Measurements from ENCODE around the gene ESYT2. TPM values are rescaled to one million over a fixed set of nuclear protein-coding genes. Genes with fewer than 3 reads are reported as not detected.

ESYT2 gene
- total RNA-seq, 1 experiment from 2014 or later: 68.2 TPM

- BruUV-seq (replicated peaks): no TSS peak
- intact Hi-C loops (cut with micrococcal nuclease): no loop called here
- Histone ChIP-seq H2AFZ (ENCODE audit: low read depth, low read length, poor library complexity, severe bottlenecking) (no peak overlapping the region), H3K4me3 (replicated peaks in 1 of 2; ENCODE audit: low read depth in 1 of 2, low read length in 2 of 2) (no peak overlapping the region), H3K9ac (ENCODE audit: low read length) (no peak overlapping the region), H3K27me3 (ENCODE audit: insufficient read depth, low read length) (no peaks in the 10 kb centered on the region), H3K36me3 (ENCODE audit: control insufficient read depth in 1 of 2, insufficient read depth in 2 of 2, low read length in 2 of 2) (peaks cover 13 to 18% of the 10 kb centered on the region in 2 experiments; a peak in 3 of 4 replicates), H4K20me1 (ENCODE audit: insufficient read depth) (no peaks in the 10 kb centered on the region), H3K79me2 (ENCODE audit: insufficient read depth, low read length) (no peaks in the 10 kb centered on the region), H3K4me2 (ENCODE audit: low read length) (no peak overlapping the region), H3K4me1 (ENCODE audit: control insufficient read depth in 1 of 2, insufficient read depth in 2 of 2, low read length in 2 of 2) (no peaks in the 10 kb centered on the region), H3K9me3 (ENCODE audit: control insufficient read depth in 1 of 2, insufficient read depth in 1 of 2, low read depth in 1 of 2, low read length in 2 of 2) (no peaks in the 10 kb centered on the region), H3K27ac (ENCODE audit: low read depth, low read length) (no peak overlapping the region), H3K9me2 (ENCODE audit: insufficient read depth) (no peaks in the 10 kb centered on the region)
- ATAC-seq (no peak), DNase-seq (ENCODE audit: low read depth, low spot score) (no peak)
- ChIA-PET RAD21 (ENCODE audit: low non-redundant PET in 1 of 2, low total read pairs in 2 of 2, uncharacterized antibody in 2 of 2, unreplicated experiment in 2 of 2) (no interaction called here), CTCF (no interaction called here), POLR2A (no interaction called here)
- no peak for TF ChIP-seq ZNF274 (IDR thresholded peaks at IDR 0.05; ENCODE audit: low read depth, low read length)
- TF ChIP-seq POLR2AphosphoS5 (IDR thresholded peaks at IDR 0.05; ENCODE audit: low read depth, low read length): no peak
These were observed 75.4 kb downstream of the ESYT2 start for GRCh38 chr7:158753900-158754299.

- no peaks in the 10 kb centered on the region for H3K9me2 ChIP-seq (ENCODE audit: insufficient read depth)
- ChIA-PET CTCF (no interaction called here), RAD21 (ENCODE audit: low non-redundant PET in 1 of 2, low total read pairs in 2 of 2, uncharacterized antibody in 2 of 2, unreplicated experiment in 2 of 2) (no interaction called here), POLR2A (no interaction called here)
- H3K27me3 ChIP-seq (ENCODE audit: insufficient read depth, low read length): no peaks in the 10 kb centered on the region
- TF ChIP-seq YY1 (IDR thresholded peaks at IDR 0.05; ENCODE audit: extremely low read depth, insufficient replicate concordance, low read depth, low read length): no peak
- no peak for TF ChIP-seq CTCF (IDR thresholded peaks at IDR 0.05 in 2 of 3, conservative IDR thresholded peaks at IDR 0.05 in 1 of 3; ENCODE audit: borderline replicate concordance in 1 of 3, insufficient read depth in 1 of 3, low read depth in 2 of 3, low read length in 2 of 3)
- TF ChIP-seq TCF7L2 (IDR thresholded peaks at IDR 0.05; ENCODE audit: borderline replicate concordance, extremely low read depth, insufficient read depth, insufficient read length): no peak
- TF ChIP-seq ELF1 (IDR thresholded peaks at IDR 0.05; ENCODE audit: borderline replicate concordance, low read depth): no peak
- TF ChIP-seq ZNF274 (IDR thresholded peaks at IDR 0.05; ENCODE audit: low read depth, low read length): no peak
- TF ChIP-seq REST (IDR thresholded peaks at IDR 0.05; ENCODE audit: low read depth): no peak
- no peak for TF ChIP-seq ZFX (IDR thresholded peaks at IDR 0.05)
- no peak for TF ChIP-seq FOSL1 (IDR thresholded peaks at IDR 0.05; ENCODE audit: low read depth)
- no peak overlapping the region for H3K9ac ChIP-seq (ENCODE audit: low read length)
- no peaks in the 10 kb centered on the region for H3K4me1 ChIP-seq (ENCODE audit: control insufficient read depth in 1 of 2, insufficient read depth in 2 of 2, low read length in 2 of 2)
- no peak for DNase-seq (ENCODE audit: low read depth, low spot score)
- ATAC-seq: no peak
- H3K79me2 ChIP-seq (ENCODE audit: insufficient read depth, low read length): no peaks in the 10 kb centered on the region
- H4K20me1 ChIP-seq (ENCODE audit: insufficient read depth): no peaks in the 10 kb centered on the region
- intact Hi-C loops (cut with micrococcal nuclease): no loop called here
- no peaks in the 10 kb centered on the region for H3K9me3 ChIP-seq (ENCODE audit: control insufficient read depth in 1 of 2, insufficient read depth in 1 of 2, low read depth in 1 of 2, low read length in 2 of 2)
- H3K4me3 ChIP-seq (replicated peaks in 1 of 2; ENCODE audit: low read depth in 1 of 2, low read length in 2 of 2): no peak overlapping the region
- peaks cover 15% of the 10 kb centered on the region in 2 experiments; a peak in 3 of 4 replicates for H3K36me3 ChIP-seq (ENCODE audit: control insufficient read depth in 1 of 2, insufficient read depth in 2 of 2, low read length in 2 of 2)
- H3K27ac ChIP-seq (ENCODE audit: low read depth, low read length): no peak overlapping the region
- no TSS peak for BruUV-seq (replicated peaks)
- H3K4me2 ChIP-seq (ENCODE audit: low read length): no peak overlapping the region
- H2AFZ ChIP-seq (ENCODE audit: low read depth, low read length, poor library complexity, severe bottlenecking): no peak overlapping the region
These were observed 77.6 kb downstream of the ESYT2 start for GRCh38 chr7:158751751-158752150.

All from HCT116 (cell line).